GM12801 (cell line): ENCODE results near the gene POT1.

Experiments used
- TF ChIP-seq, protein P1 (sequence below): IDR thresholded peaks from one replicate; pipeline ENCODE4 v1.5.1; 2011; ENCODE audit warnings: control low read depth; ENCODE audit not compliant: insufficient read length; ENCODE audit errors: extremely low read depth

POT1 gene

DNA sequence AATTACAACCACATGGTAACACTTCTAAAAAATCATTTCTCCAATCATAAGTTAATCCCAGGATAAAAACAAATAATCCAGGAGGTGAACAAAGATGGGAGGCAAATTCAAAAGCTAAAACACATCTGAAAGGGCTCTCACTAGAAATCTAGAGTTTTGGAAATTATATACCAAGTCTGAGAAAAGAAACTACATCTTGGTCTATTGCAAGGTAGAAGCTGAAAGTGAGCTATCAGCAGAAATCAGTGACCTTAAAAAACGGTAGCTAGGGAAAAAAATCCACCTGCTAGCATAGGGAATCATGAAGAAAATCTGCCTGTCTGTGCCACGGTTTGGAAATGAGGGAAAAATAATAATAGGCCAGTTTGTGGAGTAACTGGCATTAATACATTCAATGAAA, 50.5 kb downstream of the POT1 start:
- TF ChIP-seq, protein P1, sequence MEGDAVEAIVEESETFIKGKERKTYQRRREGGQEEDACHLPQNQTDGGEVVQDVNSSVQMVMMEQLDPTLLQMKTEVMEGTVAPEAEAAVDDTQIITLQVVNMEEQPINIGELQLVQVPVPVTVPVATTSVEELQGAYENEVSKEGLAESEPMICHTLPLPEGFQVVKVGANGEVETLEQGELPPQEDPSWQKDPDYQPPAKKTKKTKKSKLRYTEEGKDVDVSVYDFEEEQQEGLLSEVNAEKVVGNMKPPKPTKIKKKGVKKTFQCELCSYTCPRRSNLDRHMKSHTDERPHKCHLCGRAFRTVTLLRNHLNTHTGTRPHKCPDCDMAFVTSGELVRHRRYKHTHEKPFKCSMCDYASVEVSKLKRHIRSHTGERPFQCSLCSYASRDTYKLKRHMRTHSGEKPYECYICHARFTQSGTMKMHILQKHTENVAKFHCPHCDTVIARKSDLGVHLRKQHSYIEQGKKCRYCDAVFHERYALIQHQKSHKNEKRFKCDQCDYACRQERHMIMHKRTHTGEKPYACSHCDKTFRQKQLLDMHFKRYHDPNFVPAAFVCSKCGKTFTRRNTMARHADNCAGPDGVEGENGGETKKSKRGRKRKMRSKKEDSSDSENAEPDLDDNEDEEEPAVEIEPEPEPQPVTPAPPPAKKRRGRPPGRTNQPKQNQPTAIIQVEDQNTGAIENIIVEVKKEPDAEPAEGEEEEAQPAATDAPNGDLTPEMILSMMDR = no peak

- TF ChIP-seq, protein P1 = no peak
These were observed 54.9 kb downstream of the POT1 start for GRCh38 chr7:124874644-124875163.

GRCh38 chr7:124857672-124858235, 71.9 kb downstream of the POT1 start:
- TF ChIP-seq, protein P1 = no peak

DNA sequence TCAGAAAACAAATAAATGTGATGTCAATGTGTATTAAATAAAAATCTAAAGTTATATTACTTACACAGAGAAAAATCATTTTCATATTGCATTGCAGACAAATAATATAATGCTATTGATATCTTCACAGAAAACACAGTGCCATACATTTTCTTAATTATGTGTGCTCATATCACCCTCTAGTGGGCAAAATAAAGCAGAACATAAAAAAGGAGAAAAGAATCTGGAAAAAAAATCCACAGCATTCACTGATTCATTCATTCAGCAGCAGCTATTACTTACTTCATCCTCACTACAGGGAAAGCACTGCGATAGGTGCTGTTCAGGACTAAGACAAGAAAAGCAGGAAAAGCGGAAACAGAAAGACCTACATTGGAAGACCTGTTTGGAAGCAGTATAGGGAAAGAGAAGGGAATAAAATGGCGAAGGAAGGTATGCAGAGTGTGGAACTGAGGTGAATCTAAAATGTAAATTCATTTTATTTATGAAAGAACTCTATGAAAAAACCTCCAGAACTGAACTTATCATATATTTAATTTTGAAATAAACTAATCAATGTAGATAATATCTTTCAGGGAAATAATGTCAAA, 73.2 kb downstream of the POT1 start:
- TF ChIP-seq, protein P1 = no peak

GRCh38 chr7:124843336-124843735, 86.3 kb downstream of the POT1 start:
- TF ChIP-seq, protein P1 = no peak

DNA sequence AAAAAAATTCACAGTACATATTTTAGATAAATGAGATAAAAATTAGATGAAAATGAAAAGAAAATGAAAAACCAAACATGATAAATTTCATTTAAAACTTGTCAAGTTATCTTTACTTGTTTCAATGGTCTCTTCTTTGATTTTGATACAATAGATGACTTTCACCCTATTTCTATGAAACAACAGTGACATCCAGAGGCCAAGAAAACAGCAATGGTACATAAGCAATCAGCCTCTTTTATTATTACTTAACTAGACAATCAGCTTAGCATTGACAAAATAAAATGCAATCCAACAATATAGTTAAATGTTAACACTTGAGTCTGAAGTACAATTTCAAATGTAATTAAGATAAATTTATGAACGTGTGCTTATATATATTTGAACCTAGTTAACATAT, 89.2 kb downstream of the POT1 start:
- TF ChIP-seq, protein P1 = no peak

DNA sequence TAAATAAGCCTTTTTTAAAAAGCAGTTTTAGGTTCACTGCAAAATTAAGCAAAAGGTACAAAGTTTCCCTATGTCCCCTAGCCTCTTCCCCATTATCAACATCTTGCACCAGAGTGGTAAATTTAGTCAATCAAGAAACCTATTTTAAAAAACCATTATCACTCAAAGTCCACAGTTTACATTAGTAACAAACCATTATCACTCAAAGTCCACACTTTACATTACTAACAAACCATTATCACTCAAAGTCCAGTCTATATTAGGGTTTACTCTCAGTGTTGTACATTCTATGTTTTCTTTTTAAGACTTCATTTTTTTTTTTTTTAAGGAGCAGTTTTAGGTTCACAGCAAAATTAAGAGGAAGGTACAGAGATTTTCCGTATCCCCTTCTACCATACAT, 89.9 kb downstream of the POT1 start:
- TF ChIP-seq, protein P1 = no peak
